ENCODE measurements around the gene RTKN. TPM values are rescaled to one million over a fixed set of nuclear protein-coding genes. Genes with fewer than 3 reads are reported as not detected.

Gene RTKN
- total and polyA plus RNA-seq, 2 of the 13 experiments (the other 11 are each of a cell fraction or from before 2014, with no cell fraction given) = 159 to 166 TPM

DNA sequence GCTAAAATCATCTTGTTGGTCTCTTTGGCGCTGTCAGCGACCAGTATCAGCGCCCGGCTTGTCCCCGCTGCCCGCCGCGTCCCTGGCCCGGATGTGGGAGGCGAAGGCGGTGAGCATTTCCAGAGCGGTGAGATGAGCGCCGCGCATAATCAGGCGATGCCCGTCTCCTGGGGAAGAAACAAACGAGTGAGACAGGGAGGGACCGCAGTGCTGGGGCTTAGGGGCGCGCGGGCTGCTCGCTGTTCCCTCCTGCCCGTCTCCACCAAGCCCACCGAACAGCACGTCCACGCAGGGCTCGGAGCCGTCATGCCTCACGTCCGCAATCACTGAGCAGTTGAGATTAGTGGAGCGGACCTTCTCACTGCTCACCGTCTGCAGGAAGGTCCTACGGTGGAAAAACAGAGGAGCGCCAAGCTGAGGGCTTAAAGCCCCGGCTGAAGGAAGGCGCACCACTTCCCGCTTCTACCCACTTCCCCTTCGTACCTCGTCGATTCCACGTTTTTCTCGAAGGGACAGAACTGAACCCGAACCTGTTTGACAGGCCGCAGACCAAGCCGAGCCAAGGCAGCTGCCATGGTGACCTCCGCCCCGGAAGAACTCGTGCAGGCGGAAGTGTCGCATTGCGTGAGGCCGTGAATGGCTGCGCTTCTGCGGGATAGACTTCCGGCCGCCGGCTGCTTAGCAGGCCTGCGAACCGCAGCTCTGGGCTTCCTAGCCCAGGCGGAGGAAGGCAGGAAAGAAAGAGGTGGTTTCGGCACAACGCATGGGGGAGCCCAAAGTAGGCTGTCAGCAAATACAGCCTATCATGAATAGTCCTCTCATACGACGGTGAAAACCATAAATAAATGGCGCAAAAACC is 30.6 kb upstream of the RTKN start, which contains the start of gene MRPL53 (continued):
- TF ChIP-seq, protein P1, sequence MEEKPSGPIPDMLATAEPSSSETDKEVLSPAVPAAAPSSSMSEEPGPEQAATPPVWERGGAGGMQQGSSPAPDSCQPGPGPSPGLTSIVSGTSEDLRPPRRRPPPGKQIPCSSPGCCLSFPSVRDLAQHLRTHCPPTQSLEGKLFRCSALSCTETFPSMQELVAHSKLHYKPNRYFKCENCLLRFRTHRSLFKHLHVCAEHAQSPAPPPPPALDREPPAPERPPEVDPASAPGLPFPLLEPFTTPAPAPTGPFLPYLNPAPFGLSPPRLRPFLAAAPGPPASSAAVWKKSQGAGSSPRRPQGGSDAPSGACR (CRISPR knock-in tag; IDR thresholded peaks at IDR 0.05) = peak; percentile 98
- TF ChIP-seq XBP1 (CRISPR knock-in tag; IDR thresholded peaks at IDR 0.05) = no peak; the same call in 1 of the 2 replicates
- 0 out of 2 replicates have a peak, but pooled peaks have one; percentile 14 for TF ChIP-seq TBP (CRISPR knock-in tag; IDR thresholded peaks at IDR 0.05)
- TF ChIP-seq HNF1B (CRISPR knock-in tag; IDR thresholded peaks at IDR 0.05) = peak; percentile 97
- no peak for TF ChIP-seq SP1 (IDR thresholded peaks at IDR 0.05)
- TF ChIP-seq SP1 (CRISPR knock-in tag; IDR thresholded peaks at IDR 0.05) = peak; percentile 85
- no peak for TF ChIP-seq MAFG (CRISPR knock-in tag; IDR thresholded peaks at IDR 0.05)
- peak; percentile 100 for TF ChIP-seq GABPB1 (CRISPR knock-in tag; IDR thresholded peaks at IDR 0.05)
- TF ChIP-seq SRY (CRISPR knock-in tag; IDR thresholded peaks at IDR 0.05) = peak; percentile 84
- TF ChIP-seq FOSL1 (CRISPR knock-in tag; IDR thresholded peaks at IDR 0.05; ENCODE audit: borderline replicate concordance) = peak; percentile 29; the same call in 1 of the 2 replicates
- TF ChIP-seq AGO2 (optimal IDR thresholded peaks at IDR 0.05; ENCODE audit: low read depth, low read length) = peak; percentile 100
- TF ChIP-seq ZNF510 (CRISPR knock-in tag; IDR thresholded peaks at IDR 0.05; ENCODE audit: low read depth) = peak; percentile 89
- peak; percentile 81; the same call in 1 of the 2 replicates for TF ChIP-seq ZNF264 (CRISPR knock-in tag; IDR thresholded peaks at IDR 0.05)
- no peak; the same call in 1 of the 2 replicates for TF ChIP-seq NFE2 (CRISPR knock-in tag; IDR thresholded peaks at IDR 0.05)
- no peak; the same call in 1 of the 2 replicates for TF ChIP-seq U2AF2 (IDR thresholded peaks at IDR 0.05; ENCODE audit: low read depth, low read length)
- TF ChIP-seq YEATS4 (CRISPR knock-in tag; IDR thresholded peaks at IDR 0.05; ENCODE audit: borderline replicate concordance) = peak; percentile 97
- TF ChIP-seq ZNF225 (CRISPR knock-in tag; IDR thresholded peaks at IDR 0.05) = peak; percentile 96
- TF ChIP-seq GATA4 (IDR thresholded peaks at IDR 0.05; ENCODE audit: borderline replicate concordance, low read depth) = peak; percentile 46; the same call in 1 of the 2 replicates
- TF ChIP-seq SALL2 (CRISPR knock-in tag; IDR thresholded peaks at IDR 0.05) = peak; percentile 93
- peak; percentile 99 for TF ChIP-seq ZNF883 (CRISPR knock-in tag; IDR thresholded peaks at IDR 0.05; ENCODE audit: not compliant biosample characterization)
- TF ChIP-seq ZBTB7A (CRISPR knock-in tag; IDR thresholded peaks at IDR 0.05) = no peak
- peak; percentile 80 for TF ChIP-seq CREB1 (IDR thresholded peaks at IDR 0.05)
- peak; percentile 95 for TF ChIP-seq CREB1 (CRISPR knock-in tag; IDR thresholded peaks at IDR 0.05)
- 0 out of 2 replicates have a peak, but pooled peaks have one; percentile 60 for TF ChIP-seq LBX2 (CRISPR knock-in tag; IDR thresholded peaks at IDR 0.05; ENCODE audit: borderline replicate concordance)
- peak; percentile 83; the same call in 1 of the 2 replicates for TF ChIP-seq ZNF33A (CRISPR knock-in tag; IDR thresholded peaks at IDR 0.05; ENCODE audit: borderline replicate concordance)
- no peak for TF ChIP-seq BCLAF1 (IDR thresholded peaks at IDR 0.05)
